ENCODE measurements around the gene AGO3.
"Not testable (repeated sequence)": the region's sequence is repeated elsewhere in the genome, so short reads cannot be mapped to it uniquely, and the experiment has no call there.

The AGO3 gene

DNA sequence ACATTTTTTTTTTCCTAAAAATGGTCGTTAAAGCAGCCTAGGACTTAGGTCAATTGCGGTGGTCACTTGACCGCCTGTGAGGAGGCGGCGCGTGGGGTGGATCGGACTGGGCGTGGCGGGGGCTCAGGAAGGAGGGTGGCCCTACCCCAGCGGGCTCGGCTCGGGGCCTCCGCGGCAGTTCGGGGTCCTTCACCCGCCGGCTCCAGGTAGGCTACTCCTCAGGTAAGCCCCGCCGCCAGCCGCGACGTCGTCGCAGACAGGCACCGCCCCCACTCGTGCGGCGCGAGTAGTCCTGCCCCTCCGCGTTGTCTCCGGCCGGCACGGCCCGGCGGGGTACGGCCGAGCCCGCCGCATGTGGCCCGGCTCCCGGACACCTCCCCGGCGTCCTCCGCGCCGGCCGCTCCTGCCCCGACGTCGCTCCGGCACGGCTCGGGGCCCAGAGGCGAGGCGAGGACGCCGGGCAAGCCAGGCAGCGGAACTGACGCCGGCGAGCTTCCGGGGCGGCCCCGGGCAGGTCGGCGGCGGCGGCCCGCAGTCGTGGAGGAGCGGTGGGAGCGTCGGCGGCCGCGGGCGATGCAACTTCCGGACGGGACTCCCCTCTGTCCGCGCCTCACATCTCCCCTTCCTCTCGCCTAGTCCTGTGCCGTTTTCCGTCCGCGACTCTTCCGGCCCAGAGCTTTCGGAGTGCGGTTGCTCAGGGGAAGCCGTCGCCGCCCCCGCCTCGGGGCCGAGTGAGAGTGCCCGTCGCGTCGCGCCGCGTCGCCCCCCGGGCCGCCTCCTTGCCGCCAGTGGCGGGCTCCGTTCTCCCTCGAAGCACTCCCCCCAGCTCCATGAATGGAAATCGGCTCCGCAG, at the start of gene AGO3:
TSS of gene AGO3 (plus strand) at position 513 of the 853 bp plus-strand sequence. CDS start at position 835, 322 bp downstream.
- DNase-seq, result peak; percentile 91

DNA sequence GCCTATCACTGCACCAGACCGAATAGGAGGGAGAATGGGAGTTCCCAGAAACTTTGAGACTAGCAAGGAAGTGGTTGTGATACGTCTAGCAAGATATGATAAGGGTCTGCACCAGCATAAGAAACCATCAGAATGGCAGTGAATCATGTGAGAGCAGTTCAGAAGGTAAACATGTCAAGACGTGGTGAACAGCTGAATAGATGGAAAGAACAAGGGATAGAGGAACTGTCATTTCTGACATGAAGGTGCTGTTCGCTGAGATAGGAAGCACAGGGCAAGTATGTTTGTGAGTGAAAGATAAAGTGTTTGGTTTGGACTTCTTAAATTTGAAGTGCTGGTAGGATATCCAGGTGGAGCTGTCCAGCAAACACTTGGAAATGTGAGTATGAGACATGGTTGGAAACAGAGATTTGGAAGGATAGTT, 49.0 kb upstream of the AGO3 start:
- no peak for DNase-seq

DNA sequence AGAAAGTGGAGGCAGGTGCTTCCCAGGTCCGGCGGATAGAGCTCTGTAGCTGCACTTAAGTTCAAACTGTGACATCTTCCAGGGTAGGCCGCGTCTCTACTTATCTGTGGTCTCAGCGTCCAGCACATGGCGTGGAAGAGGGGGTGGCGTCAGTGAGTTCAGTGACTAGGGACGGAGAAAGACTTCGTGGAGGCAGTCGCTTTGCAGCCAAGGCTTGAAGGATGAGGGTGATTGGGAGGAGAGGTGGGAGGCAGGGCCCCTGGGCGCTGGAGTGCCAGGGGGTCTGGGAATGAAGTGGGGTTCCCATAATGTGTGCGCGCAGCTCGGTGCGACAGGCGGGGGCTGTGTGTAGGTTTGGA, 48.3 kb upstream of the AGO3 start:
- no peak for DNase-seq

DNA sequence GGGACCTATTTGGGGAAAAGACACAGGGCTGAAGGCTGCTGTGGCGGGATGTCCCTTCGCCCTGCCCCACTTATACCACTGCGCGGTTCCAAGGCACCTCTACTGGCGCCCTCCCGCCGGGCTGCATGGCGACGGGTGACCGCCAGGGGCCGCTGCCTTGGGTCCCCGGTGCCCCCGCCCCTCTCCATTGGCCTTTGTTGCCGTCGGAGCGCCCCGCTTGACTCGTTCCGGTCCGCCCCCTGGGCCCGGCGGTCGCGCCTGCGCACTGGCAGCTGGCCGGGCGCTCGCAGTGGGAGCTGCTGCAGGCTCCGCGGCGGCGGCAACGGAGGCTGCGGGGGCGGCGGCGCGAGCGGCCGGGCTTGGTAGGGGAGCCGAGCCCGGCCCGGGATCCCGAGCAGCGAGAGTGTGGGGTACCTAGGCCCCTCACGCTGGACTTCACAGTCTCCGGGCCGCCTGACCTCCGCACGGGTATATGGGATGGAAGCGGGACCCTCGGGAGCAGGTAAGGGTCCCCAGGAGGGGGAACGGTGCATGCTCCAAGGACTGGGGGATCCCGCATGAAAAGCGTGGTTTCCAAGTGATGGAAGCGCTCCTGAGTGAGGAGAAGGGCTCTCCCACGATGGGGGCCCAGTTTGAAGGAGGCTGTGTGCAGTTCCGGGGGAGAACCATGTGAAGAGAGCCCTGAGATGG, 47.8 kb upstream of the AGO3 start, which contains the start of gene AGO1:
TSS of gene AGO1 (plus strand) at position 265 of the 690 bp plus-strand sequence. CDS start at position 478, 213 bp downstream.
- DNase-seq, result peak; percentile 98

GRCh38 chr1:35883635-35884101, 47.2 kb upstream of the AGO3 start:
- DNase-seq, result peak; percentile 51

- DNase-seq, result no peak
Measured at GRCh38 chr1:35884934-35885333, 46.0 kb upstream of the AGO3 start.

DNA sequence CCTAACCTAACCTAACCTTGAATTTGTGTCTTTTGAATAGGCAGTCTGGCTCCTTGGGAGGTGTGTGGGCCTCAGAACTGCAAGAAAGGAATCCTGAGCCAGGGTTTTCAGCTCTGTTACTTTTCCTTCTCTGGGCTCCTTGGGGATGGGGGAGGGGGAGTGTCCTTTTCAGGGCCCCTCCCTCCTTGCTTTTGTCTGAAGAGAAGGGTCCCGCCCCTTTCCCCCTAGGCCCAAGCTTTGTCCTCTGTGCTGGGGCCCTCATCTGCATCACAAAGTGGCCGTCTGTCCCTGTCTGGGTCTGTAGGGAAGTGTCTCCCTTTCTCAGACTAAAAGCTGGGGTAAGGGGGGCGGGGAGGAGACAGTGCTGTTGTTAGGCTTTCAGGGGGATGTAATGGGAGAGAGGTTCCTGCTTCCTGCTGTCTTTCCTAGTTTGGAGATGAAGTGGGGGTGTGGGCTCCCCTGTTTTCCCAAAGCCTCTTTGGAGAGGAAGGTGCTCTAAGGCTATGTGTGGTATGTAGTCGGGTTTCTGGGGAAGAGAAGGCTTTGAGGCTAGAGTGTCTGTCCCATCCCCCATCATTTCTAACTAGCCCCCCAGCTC, 44.8 kb upstream of the AGO3 start:
- DNase-seq, result no peak

- DNase-seq, result no peak
Measured at GRCh38 chr1:35886577-35887431, 44.1 kb upstream of the AGO3 start.

- no peak for DNase-seq
Measured at GRCh38 chr1:35887508-35887907, 43.4 kb upstream of the AGO3 start.

DNA sequence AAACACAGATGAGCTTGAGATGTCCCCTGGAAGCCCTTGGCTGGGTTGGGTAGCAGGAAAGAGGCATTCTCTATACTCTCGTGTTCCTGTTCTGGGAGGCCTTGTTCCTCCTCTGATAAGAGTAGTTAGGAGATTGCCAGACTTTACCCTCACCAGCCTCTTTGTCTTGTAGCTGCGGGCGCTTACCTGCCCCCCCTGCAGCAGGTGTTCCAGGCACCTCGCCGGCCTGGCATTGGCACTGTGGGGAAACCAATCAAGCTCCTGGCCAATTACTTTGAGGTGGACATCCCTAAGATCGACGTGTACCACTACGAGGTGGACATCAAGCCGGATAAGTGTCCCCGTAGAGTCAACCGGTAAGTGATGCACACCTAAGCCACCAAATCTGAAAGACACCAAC, 42.6 kb upstream of the AGO3 start:
- DNase-seq, result no peak

DNA sequence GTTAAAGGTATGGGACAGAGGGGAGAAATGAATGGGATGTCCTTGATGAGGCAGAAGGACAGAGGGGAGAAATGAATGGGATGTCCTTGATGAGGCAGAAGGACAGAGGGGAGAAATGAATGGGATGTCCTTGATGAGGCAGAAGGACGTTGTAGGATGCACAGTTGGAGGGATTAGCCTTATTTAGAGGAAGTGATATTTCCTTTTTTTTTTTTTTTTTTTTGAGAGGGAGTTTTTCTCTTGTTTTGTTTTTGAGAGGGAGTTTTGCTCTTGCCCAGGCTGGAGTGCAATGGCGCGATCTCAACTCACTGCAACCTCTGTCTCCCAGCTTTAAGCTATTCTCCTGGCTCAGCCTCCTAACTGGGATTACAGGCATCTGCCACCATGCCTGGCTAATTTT, 41.9 kb upstream of the AGO3 start:
- not testable (repeated sequence) for DNase-seq

DNA sequence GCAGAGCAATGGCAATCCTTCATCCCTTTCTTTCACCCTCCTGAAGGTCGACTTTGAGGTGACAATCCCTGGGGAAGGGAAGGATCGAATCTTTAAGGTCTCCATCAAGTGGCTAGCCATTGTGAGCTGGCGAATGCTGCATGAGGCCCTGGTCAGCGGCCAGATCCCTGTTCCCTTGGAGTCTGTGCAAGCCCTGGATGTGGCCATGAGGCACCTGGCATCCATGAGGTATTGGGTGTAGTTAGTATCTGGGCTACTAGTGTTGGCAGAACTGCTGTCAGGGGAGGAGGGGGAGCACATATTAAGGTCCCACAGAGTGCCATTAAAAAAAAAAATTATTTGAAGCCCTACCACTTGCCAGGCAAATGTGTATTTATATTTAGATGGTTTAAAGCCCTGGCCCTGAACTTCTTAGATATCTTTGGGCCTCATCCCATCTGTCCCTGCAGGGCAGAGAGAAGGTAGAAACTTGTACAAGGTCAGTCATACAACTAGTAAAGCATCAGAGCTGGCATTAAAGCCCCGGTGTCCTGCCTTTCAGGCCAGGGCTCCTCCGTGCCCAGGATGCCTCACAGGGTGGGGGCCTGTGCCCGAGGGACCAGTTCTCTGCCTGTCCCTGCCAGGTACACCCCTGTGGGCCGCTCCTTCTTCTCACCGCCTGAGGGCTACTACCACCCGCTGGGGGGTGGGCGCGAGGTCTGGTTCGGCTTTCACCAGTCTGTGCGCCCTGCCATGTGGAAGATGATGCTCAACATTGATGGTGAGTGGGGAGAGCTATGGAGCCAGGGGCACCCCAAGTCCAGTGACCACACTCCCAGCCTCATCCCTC, 37.6 kb upstream of the AGO3 start:
- no peak for DNase-seq

- no peak for DNase-seq
Measured at GRCh38 chr1:35894183-35894582, 36.7 kb upstream of the AGO3 start.

- DNase-seq, result no peak
Measured at GRCh38 chr1:35894656-35895055, 36.2 kb upstream of the AGO3 start.

DNA sequence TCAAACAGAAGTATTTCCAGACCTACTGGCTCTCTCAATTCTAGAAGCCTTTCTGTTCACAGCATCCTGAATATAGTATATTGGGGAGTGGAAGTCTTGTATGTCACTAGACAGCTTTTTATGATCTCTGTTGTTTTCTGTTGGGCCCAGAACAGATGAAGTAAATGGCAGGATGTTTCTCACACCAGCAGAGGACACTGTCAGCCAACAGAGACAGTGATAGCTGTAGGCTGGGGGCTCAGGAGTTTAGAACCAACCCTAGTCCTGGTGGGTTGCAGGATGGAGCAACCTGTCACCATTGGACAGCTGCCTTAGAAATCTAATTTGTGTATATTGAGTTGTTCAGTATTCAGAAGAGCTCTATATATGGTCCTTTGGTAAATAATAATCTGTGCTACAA, 31.0 kb upstream of the AGO3 start:
- no peak for DNase-seq

- no peak for DNase-seq
Measured at GRCh38 chr1:35901235-35901634, 29.7 kb upstream of the AGO3 start.

GRCh38 chr1:35902671-35903070, 28.2 kb upstream of the AGO3 start:
- DNase-seq, result no peak

DNA sequence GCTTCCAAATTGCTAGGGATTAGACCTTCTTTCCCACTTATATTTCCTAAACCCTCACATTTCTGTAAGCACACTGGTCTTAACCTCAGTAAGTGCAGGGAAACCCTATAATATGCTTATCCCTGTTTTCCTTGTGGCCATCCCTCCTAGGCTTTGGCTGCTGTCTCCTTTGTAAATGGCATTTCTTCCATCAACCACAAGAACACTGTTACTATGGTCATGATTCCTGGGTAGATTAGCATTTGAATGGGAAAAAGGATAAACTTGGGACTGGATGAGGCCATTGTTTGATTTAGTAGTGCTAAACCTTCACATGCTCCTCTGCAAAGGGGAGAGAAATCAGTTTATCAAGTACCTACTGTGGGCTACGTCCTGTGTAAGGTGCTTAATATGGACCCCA, 16.2 kb upstream of the AGO3 start:
- DNase-seq, result no peak

- no peak for DNase-seq
Measured at GRCh38 chr1:35915693-35916092, 15.2 kb upstream of the AGO3 start.

DNA sequence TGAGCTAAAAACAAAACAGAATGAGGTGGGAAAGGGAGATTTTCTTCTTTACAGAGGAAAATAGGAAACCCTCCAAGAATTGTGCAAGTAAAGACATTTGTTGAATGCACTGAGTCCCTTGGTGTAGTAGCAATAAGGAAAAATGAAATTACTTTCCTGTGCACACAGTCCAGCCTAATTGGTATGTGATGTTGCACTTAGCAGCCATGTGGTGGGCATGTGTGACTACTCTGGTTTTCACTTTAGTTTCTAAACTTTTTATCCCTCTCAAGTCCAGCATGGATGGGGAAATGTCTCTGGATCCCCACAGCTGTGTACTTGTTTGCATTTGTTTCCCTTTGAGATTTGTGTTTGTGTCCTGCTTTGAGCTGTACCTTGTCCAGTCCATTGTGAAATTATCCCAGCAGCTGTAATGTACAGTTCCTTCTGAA, 7.1 kb upstream of the AGO3 start:
- DNase-seq, result no peak

DNA sequence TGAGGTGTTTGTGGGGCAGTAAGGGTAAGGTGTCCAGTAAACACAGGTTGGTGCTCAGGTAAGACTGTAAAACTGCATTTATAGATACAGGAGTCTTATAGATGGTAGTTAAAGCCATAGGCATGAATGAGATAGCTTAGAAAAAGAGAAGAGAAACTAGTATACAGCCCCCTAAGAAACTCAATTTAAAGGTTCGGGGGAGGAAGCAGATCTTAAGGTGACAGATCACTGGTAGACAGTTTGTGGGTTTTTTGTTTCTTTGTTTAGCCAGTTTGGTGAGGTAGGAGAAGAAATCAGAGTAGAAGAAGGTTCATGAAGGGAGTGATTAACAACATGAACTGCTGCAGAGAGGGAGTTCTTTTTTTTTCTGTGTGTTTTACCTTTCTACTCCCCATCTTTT, 6.1 kb upstream of the AGO3 start:
- DNase-seq, result no peak

GRCh38 chr1:35925741-35926140, 5.2 kb upstream of the AGO3 start:
- no peak for DNase-seq

Measured in activated naive CD4-positive, alpha-beta T cell treated with Interleukin-2 at 50 U/mL for 16 hours (primary cell).